OCI-LY1 (cell line): ENCODE results near the gene ATR.
"Not testable (repeated sequence)": the region's sequence is repeated elsewhere in the genome, so short reads cannot be mapped to it uniquely, and the experiment has no call there.

Source experiments
- EZH2 ChIP-seq: fragments of 200-600 bp; sonication (generic), shearing (Covaris generic); IDR thresholded peaks from 2 replicates; pipeline ENCODE4 v1.8.0; 2017; ENCODE audit warnings: borderline replicate concordance, mixed run types, mild to moderate bottlenecking, antibody characterized with exemption, low read length, moderate library complexity, mixed read lengths
- TF ChIP-seq, protein P1 (sequence below): fragments of 200-600 bp; sonication (generic), shearing (Covaris generic); IDR thresholded peaks from 2 replicates; pipeline ENCODE4 v1.5.1; 2017; ENCODE audit warnings: mild to moderate bottlenecking, antibody characterized with exemption, low read length, moderate library complexity, mixed read lengths

GRCh38 chr3:142400537-142400936 lies 178.0 kb downstream of the ATR start:
- TF ChIP-seq, protein P1, sequence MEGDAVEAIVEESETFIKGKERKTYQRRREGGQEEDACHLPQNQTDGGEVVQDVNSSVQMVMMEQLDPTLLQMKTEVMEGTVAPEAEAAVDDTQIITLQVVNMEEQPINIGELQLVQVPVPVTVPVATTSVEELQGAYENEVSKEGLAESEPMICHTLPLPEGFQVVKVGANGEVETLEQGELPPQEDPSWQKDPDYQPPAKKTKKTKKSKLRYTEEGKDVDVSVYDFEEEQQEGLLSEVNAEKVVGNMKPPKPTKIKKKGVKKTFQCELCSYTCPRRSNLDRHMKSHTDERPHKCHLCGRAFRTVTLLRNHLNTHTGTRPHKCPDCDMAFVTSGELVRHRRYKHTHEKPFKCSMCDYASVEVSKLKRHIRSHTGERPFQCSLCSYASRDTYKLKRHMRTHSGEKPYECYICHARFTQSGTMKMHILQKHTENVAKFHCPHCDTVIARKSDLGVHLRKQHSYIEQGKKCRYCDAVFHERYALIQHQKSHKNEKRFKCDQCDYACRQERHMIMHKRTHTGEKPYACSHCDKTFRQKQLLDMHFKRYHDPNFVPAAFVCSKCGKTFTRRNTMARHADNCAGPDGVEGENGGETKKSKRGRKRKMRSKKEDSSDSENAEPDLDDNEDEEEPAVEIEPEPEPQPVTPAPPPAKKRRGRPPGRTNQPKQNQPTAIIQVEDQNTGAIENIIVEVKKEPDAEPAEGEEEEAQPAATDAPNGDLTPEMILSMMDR = not testable (repeated sequence)
- not testable (repeated sequence) for TF ChIP-seq EZH2
